Hematopoietic multipotent progenitor cell treated with erythropoietin and hydrocortisone succinate and interleukin-3 and kit ligand, for 17 days (in vitro differentiated cells): ENCODE measurements around the gene NTSR2.

Experiments used
- DNase-seq: peaks from one replicate; pipeline ENCODE4 v3.0.0-alpha.2; 2015; ENCODE audit warnings: low spot score

NTSR2 gene

GRCh38 chr2:11699686-11700670 is 30.0 kb upstream of the NTSR2 start:
- no peak for DNase-seq

DNA sequence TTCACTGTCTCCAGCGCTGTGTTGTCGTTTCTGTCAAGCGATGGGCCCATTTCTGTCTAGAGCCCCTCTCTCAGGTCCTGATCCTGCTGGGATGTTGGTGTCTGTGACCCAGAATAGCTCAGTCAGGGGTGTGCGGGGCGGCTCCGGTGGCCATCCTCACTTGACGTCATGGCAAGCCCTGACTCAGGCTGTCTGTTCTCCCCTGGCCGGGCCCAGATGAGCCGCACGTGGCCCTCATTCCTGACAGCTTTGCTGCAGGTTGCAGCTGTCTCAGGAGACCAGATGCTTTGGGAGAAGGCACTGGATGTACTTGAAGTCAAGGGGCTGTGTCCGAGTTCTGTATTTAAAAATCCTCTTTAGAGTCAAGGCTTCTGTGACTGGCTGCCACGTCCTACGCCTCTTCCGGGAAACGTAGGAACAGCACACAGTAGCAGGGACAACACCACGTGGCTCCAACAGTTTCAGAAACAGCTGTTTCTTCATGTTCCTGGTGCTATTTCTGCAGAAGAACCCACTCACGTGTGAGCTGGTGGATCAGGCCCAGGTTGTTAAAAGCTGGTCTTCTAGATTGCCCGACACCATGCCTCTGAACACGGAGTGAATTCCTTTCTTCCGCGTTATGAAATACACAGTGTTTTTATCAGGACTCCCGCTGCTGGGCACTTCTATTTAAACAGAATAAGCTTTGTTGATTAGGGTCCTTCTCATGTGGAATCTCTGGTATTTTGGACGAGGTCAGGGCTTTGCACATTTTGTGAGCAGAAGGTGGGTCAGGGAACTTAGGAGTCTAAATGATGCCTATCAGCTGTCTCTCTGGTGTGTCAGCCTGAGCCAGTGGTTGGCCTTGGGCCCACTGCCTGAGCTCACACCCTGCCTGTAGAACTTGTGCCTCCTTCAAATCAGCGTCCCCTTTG is 28.3 kb upstream of the NTSR2 start:
- no peak for DNase-seq

DNA sequence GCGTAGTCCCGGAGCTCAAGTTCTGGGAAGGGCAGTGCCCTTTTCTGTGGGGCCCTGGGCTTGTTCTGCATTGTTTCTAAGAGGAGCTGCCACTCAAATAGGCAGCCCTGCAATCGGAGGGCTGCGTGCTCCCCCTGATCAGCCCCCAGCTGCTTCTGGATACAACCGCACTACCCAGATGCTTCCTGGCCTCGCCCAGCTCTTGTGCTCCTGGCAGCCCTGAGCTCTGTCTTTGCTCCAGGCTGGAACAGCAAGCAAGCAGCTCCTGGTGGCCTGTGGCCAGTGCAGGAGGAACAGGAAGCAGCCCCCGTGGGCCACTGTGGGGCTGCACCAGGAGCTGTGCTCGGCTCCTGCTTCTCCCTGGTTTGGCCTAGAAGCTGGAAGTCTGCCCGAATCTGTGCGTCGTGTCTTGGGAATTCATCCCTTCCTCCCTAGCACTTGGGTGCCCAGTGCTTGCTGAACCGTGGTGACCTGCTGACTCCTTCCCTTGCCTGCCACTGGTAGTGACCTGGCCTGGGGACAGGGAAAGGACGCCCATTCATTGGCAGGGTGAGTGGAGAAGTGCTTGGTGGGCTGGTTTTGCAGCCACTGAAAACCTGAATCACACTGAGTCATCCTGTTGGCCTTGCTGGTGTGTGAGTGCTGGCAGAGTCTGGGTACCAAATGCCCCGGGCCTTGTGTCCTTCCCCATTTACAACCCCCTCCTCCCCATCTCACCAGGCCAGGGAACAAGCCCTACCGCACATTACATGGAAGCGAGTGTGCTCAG is 27.3 kb upstream of the NTSR2 start:
- no peak for DNase-seq

- no peak for DNase-seq
These were observed 26.7 kb upstream of the NTSR2 start for GRCh38 chr2:11696736-11697102.

DNA sequence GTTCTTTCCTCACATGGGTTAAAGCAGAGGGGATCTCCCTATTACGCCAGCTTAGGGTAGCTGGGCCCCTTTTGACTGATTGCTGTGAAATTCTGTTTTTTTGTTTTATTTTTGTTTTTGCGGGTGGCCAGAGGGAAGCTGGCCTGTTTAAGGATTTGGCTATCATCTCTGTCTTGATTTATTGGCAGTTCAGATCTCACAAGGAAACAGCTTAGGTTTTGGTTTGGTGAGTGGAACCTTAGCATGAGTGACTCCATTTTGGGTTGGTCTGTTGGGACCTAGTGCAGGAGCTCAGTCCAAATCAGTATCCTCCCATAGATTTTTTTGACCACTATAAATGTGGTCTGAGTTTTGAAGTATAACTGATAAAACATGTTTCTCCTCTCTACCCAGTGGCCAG is 25.6 kb upstream of the NTSR2 start:
- DNase-seq: no peak

- peak; percentile 74 for DNase-seq
These were observed 23.0 kb upstream of the NTSR2 start for GRCh38 chr2:11692966-11693521.

DNA sequence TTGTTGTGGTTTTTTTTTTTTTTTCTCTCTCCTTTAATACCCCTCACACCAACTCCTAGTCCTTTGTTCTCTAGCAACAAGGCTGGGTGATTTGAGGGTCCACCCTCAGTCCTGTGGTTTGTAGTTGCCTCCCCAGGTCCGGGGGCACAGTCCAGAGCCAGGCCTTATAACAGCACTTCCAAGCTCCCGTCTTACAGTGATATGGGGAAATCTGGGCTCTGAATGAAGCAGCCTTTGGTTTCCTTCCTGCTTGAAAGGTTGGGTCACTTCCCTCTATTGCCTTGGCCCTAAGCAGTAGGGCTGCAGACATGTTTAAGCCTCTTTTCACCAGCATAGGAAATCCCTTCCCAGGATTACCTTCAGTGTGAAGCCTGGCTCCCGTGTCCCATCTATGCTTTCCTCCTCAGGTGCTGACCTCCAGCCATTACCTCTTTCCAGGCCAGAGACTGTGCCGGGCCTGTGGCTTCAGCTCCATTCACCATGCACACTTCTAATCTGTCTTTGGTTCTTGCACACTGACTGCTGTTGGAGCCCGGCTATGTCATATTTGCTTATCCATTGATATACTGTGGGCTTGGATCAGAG is 21.2 kb upstream of the NTSR2 start:
- no peak for DNase-seq

GRCh38 chr2:11688222-11689069 is 18.5 kb upstream of the NTSR2 start:
- peak; percentile 59 for DNase-seq

- no peak for DNase-seq
These were observed 17.7 kb upstream of the NTSR2 start for GRCh38 chr2:11687736-11688135.

- DNase-seq: no peak
These were observed 16.0 kb upstream of the NTSR2 start for GRCh38 chr2:11685906-11686470.

- no peak for DNase-seq
These were observed 15.0 kb upstream of the NTSR2 start for GRCh38 chr2:11684894-11685460.

GRCh38 chr2:11683966-11684365 is 14.0 kb upstream of the NTSR2 start:
- no peak for DNase-seq

DNA sequence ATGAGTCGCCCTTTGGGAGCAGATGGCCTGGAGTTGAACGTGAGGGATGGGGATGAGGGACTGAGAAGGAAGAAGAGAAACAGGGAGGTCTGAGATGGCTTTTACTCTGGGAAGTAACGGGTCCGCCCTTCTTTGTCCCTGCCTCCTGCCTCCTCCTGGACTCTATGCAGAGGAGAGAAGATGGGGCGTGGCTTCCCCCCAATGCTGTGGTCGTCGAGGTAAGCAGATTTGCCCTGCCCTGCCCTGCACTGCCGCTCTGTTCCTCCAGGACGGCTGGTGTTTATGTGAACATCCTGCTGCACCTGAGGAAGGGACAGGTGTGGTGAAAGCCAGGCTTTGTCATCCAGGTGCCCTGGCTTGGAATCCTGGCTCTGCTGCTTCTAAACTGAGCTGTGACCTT is 13.5 kb upstream of the NTSR2 start:
- no peak for DNase-seq

GRCh38 chr2:11682590-11682915 is 12.6 kb upstream of the NTSR2 start:
- DNase-seq: no peak

DNA sequence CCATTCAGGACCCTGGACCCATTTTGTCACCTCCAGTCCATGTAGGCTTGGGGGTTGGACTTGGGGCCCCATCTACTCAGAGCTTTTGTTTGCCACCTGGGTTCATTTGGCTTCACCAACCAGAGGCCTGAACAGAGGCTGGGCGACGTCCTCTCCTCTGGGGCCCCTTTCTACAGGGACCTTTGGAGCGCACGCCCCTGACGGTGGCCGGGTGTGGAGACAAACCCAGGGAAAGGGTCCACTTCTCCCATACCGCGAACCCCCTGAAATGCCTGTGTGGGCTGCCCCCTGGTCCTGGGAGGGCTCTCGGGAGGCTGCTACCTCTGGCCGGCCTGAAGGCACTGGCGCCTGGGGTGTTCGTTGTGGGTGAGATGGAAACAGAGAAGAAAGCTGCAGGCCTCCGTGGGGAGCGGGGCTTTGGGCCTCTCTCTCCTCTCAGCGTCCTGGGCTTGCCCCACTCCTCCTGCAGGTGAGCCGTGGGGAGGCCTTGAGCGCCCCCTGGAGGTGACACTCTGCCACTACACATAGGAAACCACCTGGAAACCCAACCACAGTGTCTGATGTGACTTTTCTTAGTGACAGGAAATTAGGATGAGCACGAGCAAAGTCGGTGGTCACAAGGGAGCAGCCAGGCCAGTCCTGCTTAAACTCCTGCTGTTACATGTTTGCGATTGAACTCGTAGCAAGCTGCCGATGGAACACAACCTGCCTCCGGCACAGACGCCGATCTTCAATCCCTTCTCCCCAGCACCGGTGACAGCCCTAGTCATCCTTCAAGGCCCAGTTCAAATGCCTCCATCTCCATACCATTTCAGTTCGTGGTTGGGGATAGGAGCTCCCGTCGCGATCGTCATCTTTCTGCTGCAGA is 12.0 kb upstream of the NTSR2 start:
- DNase-seq: peak; percentile 38

- DNase-seq: no peak
These were observed 11.1 kb upstream of the NTSR2 start for GRCh38 chr2:11680901-11681721.

DNA sequence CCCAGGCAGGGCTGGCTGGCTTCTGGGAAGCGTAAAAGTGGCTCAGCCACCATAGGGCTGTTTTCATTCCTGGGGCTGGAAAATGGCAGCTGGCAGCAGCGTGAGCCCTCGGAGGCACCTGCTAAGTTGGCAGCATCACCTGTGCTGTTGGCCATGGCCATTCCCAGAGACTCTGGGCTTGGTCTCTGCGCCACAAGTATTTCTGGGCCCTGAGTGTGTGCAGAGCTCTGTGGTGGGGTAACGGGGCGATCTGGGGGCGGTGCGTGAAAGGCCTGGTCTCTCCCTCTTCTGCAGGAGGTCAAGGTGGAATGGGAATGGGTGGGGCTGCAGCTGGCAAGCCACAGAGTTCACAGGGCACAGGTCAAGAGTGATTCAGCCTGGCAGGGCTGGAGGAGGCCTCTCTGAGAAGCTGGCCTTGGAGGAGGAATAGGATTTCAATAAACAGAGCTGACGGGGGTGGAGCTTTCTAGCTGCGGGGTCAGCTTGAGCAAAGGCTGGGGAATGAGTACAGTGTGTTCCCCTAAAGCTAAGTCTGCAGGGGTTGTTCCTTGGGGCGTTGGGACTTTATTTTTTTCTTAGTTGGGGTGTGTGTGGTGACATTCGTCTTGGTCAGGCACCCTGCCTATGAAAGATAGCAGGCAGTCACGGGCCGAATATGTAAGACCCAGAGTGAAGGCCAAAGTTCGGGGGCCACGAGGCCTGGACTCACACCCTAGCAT is 10.3 kb upstream of the NTSR2 start:
- no peak for DNase-seq
